T-cell (primary cell): Measurements from ENCODE around the gene MAPT. TPM values are rescaled to one million over a fixed set of nuclear protein-coding genes. Genes with fewer than 3 reads are reported as not detected.

Experiments used
- ATAC-seq, 4 experiments: fragments of 200-7000 bp in 3 of 4; fragments of 150-1000 bp in 1 of 4; cut with Tn5 transposase; replicated peaks in 1 of 4; 1 replicate in 3 of 4; 2 replicates in 1 of 4; pipeline ENCODE4 v1.10.0; 2021; ENCODE audit warnings: moderate library complexity in 3 of 4, mild to moderate bottlenecking in 2 of 4, moderate number of reproducible peaks in 1 of 4
- CTCF ChIA-PET, 2 donors: fragments of 300-600 bp; sonication (Branson Sonifier 250); formaldehyde crosslinking; loops; one replicate each; lab custom pipeline; 2022; ENCODE audit warnings: antibody characterized with exemption in 2 of 2; lab: Charles Lee
- POLR2A ChIA-PET, 2 donors: fragments of 300-600 bp; sonication (Branson Sonifier 250); formaldehyde crosslinking; loops; one replicate each; lab custom pipeline; 2022; ENCODE audit warnings: antibody characterized with exemption in 2 of 2; lab: Charles Lee
- DNase-seq, 35 experiments: peaks; one replicate each; pipeline versions ENCODE4 v3.0.0 to v3.0.0-alpha.2; 2013 to 2023
- H3K27ac ChIP-seq: one replicate; pipeline ENCODE4 v1.5.1; 2013; ENCODE audit warnings: low read length
- H3K27me3 ChIP-seq, 2 experiments: replicated peaks in 1 of 2; 1 replicate in 1 of 2; 2 replicates in 1 of 2; pipeline versions ENCODE4 v1.6.1 to v1.7.0; 2013; ENCODE audit warnings: low read length in 1 of 2, mixed read lengths in 1 of 2; ENCODE audit not compliant: control insufficient read depth in 2 of 2, insufficient read depth in 2 of 2; ENCODE audit errors: extremely low read depth in 1 of 2
- H3K36me3 ChIP-seq, 2 donors: 1 replicate in 1 of 2; 2 replicates in 1 of 2; pipeline versions ENCODE4 v1.6.1 to v1.7.0; 2013; ENCODE audit warnings: low read length in 1 of 2; ENCODE audit not compliant: control insufficient read depth in 2 of 2, insufficient read depth in 1 of 2; ENCODE audit errors: extremely low read depth in 1 of 2
- H3K4me1 ChIP-seq, 2 experiments: 1 replicate in 1 of 2; 2 replicates in 1 of 2; pipeline versions ENCODE4 v1.6.1 to v1.7.0; 2013; ENCODE audit warnings: low read length in 2 of 2, mixed read lengths in 1 of 2; ENCODE audit not compliant: insufficient read depth in 2 of 2, control insufficient read depth in 1 of 2; ENCODE audit errors: extremely low read depth in 1 of 2
- H3K4me3 ChIP-seq, 2 donors: 1 replicate in 1 of 2; 2 replicates in 1 of 2; pipeline versions ENCODE4 v1.5.1 to v1.7.0; 2013; ENCODE audit warnings: mild to moderate bottlenecking in 2 of 2, low read length in 1 of 2, moderate library complexity in 1 of 2; ENCODE audit not compliant: control insufficient read depth in 1 of 2; ENCODE audit errors: extremely low read depth in 1 of 2
- H3K9me3 ChIP-seq: 2 replicates; pipeline ENCODE4 v1.7.0; 2013
- H3K27ac Mint-ChIP-seq, 2 donors: one replicate each; pipeline ENCODE4 v1.8.0; 2020 to 2021; ENCODE audit warnings: mild to moderate bottlenecking in 2 of 2, mixed read lengths in 2 of 2
- H3K27me3 Mint-ChIP-seq, 2 donors: one replicate each; pipeline ENCODE4 v1.8.0; 2021 to 2022; ENCODE audit warnings: mixed read lengths in 2 of 2
- H3K36me3 Mint-ChIP-seq: one replicate; pipeline ENCODE4 v1.8.0; 2021; ENCODE audit warnings: mixed read lengths
- H3K4me1 Mint-ChIP-seq, 3 donors: one replicate each; pipeline ENCODE4 v1.8.0; 2020 to 2022; ENCODE audit warnings: mixed read lengths in 3 of 3, mild to moderate bottlenecking in 1 of 3
- H3K4me3 Mint-ChIP-seq, 3 donors: one replicate each; pipeline ENCODE4 v1.8.0; 2020 to 2022; ENCODE audit warnings: mild to moderate bottlenecking in 3 of 3, mixed read lengths in 3 of 3, moderate library complexity in 3 of 3
- H3K9me3 Mint-ChIP-seq, 3 donors: one replicate each; pipeline ENCODE4 v1.8.0; 2020 to 2022; ENCODE audit warnings: mixed read lengths in 3 of 3
- WGBS: methylation state at CpG from one replicate; pipeline ENCODE4 v1.1.5; 2013; ENCODE audit warnings: missing lambda C conversion rate; ENCODE audit not compliant: insufficient coverage; 5-methylcytosine and 5-hydroxymethylcytosine counted together
- total RNA-seq, 35 experiments: library from RNA in 6 of 35; stranded (reverse) in 6 of 35; fragments of 120-200 nt in 1 of 35; gene quantifications; one replicate each; pipeline versions ENCODE4 v1.2.1 to v1.2.4 and lab custom pipeline; 2013 to 2026

Gene MAPT
- total RNA-seq, 5 donors from 2014 or later (not counting 1 experiment from before 2014, with no cell fraction given) = 0.86 to 1.8 (median 1.2) TPM

DNA sequence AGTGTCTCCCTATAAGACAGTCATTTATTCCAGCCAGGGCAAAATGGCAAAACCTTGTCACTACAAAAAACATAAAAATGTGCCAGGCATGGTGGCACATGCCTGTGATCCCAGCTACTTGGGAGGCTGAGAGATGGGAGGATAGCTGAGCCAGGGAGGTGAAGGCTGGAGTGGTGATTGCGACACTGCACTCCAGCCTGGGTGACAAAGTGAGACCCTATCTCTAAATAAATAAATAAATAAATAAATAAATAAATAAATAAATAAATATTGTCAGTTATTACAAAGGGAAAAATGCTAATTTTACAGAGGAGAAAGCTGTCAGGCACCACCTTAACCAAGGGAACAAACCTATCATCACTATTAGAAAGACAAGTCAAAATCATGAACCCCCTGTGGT, 180.2 kb downstream of the MAPT start:
- no peaks in the 10 kb centered on the region for H3K27me3 Mint-ChIP-seq
- ChIA-PET POLR2A (no interaction called here), CTCF (interaction anchor here in 1 of 2 donors (0.6 kb wide), 1 partner anchor 41 kb away, joined by 3 read pairs; no protein-coding TSS in a partner anchor)
- Histone ChIP-seq H3K27ac (no peak overlapping the region), H3K4me3 (no peak overlapping the region), H3K9me3 (no peaks in the 10 kb centered on the region), H3K4me1 (no peaks in the 10 kb centered on the region), H3K36me3 (peaks cover 3 to 14% of the 10 kb centered on the region in 2 donors), H3K27me3 (no peaks in the 10 kb centered on the region)
- DNase-seq (no peak), ATAC-seq (no peak)
- H3K4me3 Mint-ChIP-seq = no peak overlapping the region
- H3K36me3 Mint-ChIP-seq = peaks cover 20% of the 10 kb centered on the region
- no peaks in the 10 kb centered on the region for H3K9me3 Mint-ChIP-seq
- H3K27ac Mint-ChIP-seq = peak overlapping the region in 1 of 2 donors; percentile 23
- WGBS = no CpG with 5 or more reads among the region's 1 CpG
- peaks cover 55 to 61% (median 57%) of the 10 kb centered on the region in 3 donors for H3K4me1 Mint-ChIP-seq

Other genes with a start within 250 kb of the MAPT start
- not detected for gene CRHR1, start 110.2 kb upstream of the MAPT start, total RNA-seq
- not detected for gene SPPL2C, start 49.7 kb upstream of the MAPT start, total RNA-seq
- gene STH, start 104.7 kb downstream of the MAPT start, total RNA-seq = not detected